Lower leg skin (tissue), 4 donors: ENCODE data around the gene SULT2B1. TPM values are rescaled to one million over a fixed set of nuclear protein-coding genes. Genes with fewer than 3 reads are reported as not detected.

Source experiments
- DNase-seq, 2 donors: peaks; one replicate each; pipeline ENCODE4 v3.0.0-alpha.2; 2019; ENCODE audit warnings: low spot score in 2 of 2
- H3K4me3 ChIP-seq: fragments of 200-600 bp; sonication (generic); 2 replicates; pipeline ENCODE4 v1.5.1; 2017; ENCODE audit warnings: mild to moderate bottlenecking, low read depth; ENCODE audit not compliant: poor library complexity, severe bottlenecking
- POLR2A ChIP-seq, 2 donors: fragments of 450-650 bp; IDR thresholded peaks; one replicate each; pipeline ENCODE4 v1.6.1; 2016 to 2017; ENCODE audit warnings: antibody characterized with exemption in 2 of 2, mild to moderate bottlenecking in 1 of 2, moderate library complexity in 1 of 2
- WGBS, 2 donors: methylation state at CpG; one replicate each; pipeline ENCODE4 v1.1.5; 2018; 5-methylcytosine and 5-hydroxymethylcytosine counted together
- intact Hi-C: fragments of 100-400 bp; cut with DNase I; formaldehyde crosslinking; loops from one replicate; pipeline ENCODE4 v1.15.0; 2023; ENCODE audit warnings: low total_unique reads
- total RNA-seq, 4 donors: library from RNA; depleted of rRNA; stranded (reverse); fragments of >200 nt; gene quantifications; one replicate each; pipeline ENCODE4 v1.1.0, GENCODE V29; 2016
- TF ChIP-seq, protein P1 (sequence below), 3 donors: fragments of 450-650 bp; IDR thresholded peaks; one replicate each; pipeline ENCODE4 v1.5.1; 2016; ENCODE audit warnings: antibody characterized with exemption in 3 of 3, mild to moderate bottlenecking in 3 of 3, moderate library complexity in 2 of 3

The SULT2B1 gene
- total RNA-seq, 4 donors from 2014 or later = 119 to 191 (median 166) TPM

DNA sequence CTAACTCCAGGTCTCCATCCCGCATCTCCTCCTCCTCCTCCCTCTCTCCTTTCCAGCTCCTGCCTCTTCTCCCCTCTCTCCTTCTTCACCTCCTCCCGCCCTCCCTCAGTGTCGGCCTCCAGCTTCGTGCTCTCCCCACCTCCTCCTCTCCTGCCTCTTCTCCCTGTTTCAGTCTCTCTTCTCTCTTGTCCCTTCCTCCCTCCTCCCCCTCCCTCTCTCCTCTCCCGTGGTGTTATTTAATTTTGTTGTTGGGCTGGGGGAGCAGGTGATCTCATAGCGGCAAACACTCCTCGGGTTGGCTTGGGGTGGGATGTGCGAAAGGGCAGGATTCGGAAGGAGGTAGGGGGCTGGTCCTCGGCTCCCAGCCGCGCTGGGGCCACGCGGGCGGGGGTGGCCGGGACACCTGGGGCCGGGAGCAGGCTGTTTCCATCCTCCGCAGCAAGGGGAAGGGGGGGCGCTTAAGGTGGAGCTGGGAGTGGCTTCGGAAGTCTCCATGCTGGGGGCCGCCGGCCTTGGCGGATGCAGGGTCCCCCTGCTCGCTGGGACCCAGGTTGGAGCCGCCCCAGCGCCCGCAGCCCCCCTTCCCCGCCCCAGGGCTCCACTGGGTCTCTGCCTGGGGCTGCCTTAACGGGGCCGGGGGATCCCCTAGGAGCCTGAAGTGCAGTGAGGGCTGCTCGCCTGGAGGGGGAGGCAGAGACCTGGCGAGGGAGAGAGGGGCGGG lies 94.2 kb downstream of the SULT2B1 start, which contains the start of gene CA11:
Gene CA11, minus strand, starts transcription at position 187 of the 721 bp plus-strand sequence. CDS start 555 bp downstream, outside the sequence.
- H3K4me3 ChIP-seq = peak within 1 kb of the TSS; percentile 33
- no peak for TF ChIP-seq POLR2A (IDR thresholded peaks at IDR 0.05)
- TF ChIP-seq, protein P1, sequence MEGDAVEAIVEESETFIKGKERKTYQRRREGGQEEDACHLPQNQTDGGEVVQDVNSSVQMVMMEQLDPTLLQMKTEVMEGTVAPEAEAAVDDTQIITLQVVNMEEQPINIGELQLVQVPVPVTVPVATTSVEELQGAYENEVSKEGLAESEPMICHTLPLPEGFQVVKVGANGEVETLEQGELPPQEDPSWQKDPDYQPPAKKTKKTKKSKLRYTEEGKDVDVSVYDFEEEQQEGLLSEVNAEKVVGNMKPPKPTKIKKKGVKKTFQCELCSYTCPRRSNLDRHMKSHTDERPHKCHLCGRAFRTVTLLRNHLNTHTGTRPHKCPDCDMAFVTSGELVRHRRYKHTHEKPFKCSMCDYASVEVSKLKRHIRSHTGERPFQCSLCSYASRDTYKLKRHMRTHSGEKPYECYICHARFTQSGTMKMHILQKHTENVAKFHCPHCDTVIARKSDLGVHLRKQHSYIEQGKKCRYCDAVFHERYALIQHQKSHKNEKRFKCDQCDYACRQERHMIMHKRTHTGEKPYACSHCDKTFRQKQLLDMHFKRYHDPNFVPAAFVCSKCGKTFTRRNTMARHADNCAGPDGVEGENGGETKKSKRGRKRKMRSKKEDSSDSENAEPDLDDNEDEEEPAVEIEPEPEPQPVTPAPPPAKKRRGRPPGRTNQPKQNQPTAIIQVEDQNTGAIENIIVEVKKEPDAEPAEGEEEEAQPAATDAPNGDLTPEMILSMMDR (IDR thresholded peaks at IDR 0.05) = peak in 1 of 3 donors; percentile 79
- intact Hi-C loops = loop anchor here (10.0 kb wide), 2 partner anchors 139 to 189 kb away; partner anchors contain the start of gene HSD17B14
- WGBS, 2 donors = 0% methylated on average over 15 to 32 of the region's 33 CpGs
- peak in 1 of 2 donors; percentile 98 for DNase-seq

DNA sequence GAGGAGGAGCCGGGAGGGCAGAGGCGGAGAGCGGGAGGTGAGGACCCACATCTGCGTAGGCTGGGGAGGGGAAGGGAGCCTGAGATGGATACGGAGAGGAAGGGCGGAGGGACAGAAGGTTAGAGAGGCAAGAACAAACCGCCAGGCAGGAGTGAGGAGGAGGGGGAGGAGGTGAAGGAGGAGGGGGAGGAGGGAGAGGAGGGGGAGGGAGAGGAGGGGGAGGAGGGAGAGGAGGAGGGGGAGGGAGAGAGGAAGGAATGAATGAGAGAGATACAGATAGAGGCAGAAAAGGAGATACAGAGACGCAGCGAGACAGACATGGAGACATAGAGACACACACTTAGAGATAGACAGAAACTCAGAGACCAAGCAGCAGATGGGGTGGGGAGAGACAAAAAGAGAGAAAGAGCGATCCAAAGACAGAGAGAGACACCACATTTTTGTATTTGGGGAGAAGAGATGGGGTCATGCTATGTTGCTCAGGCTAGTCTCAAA lies 94.8 kb downstream of the SULT2B1 start:
- no peak overlapping the region for H3K4me3 ChIP-seq
- intact Hi-C loops = loop anchor here (10.0 kb wide), 2 partner anchors 138 to 188 kb away; partner anchors contain the start of gene HSD17B14
- 12 to 13% methylated on average over 9 to 10 of the region's 10 CpGs for WGBS, 2 donors
- no peak for DNase-seq
- TF ChIP-seq, protein P1 (IDR thresholded peaks at IDR 0.05) = no peak
- no peak for TF ChIP-seq POLR2A (IDR thresholded peaks at IDR 0.05)

DNA sequence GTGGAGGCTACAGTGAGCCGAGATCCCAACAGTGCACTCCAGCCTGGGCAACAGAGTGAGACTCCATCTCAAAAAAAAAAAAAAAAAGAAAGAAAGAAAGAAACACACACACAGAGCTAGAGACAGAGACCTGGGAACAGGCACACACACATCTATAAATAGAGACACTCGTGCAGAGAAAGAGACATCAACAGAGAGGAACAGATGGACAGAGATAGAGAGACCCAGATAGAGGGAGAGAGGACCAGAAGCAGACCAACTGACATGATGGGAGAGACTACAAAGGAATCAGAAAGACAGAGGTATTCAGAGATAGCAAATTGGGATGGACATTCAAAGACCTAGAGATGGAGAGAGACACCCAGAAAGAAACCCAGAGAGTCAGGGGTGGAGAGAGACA lies 96.2 kb downstream of the SULT2B1 start:
- whole genome bisulfite sequencing, 2 donors = 66 to 69% methylated on average over 2 of the region's 2 CpGs
- intact Hi-C loops = loop anchor here (10.0 kb wide), 2 partner anchors 137 to 187 kb away; partner anchors contain the start of gene HSD17B14
- no peak overlapping the region for H3K4me3 ChIP-seq
- TF ChIP-seq POLR2A (IDR thresholded peaks at IDR 0.05) = no peak
- TF ChIP-seq, protein P1 (IDR thresholded peaks at IDR 0.05) = no peak
- no peak for DNase-seq

Other genes with a start within 250 kb of the SULT2B1 start
- 10 to 100 TPM; 11.5 to 29.3 (median 14.7) TPM for gene EMP3, start 226.6 kb upstream of the SULT2B1 start, total RNA-seq
- gene TMEM143, start 188.2 kb upstream of the SULT2B1 start, total RNA-seq = 10 to 100 TPM in 1 of 4 donors, 1 to 10 TPM in 3; 6.7 to 21.0 (median 8.7) TPM
- gene SYNGR4, start 187.8 kb upstream of the SULT2B1 start, total RNA-seq = not detected
- 10 to 100 TPM; 71.3 to 99.6 (median 80.3) TPM for gene KDELR1, start 160.6 kb upstream of the SULT2B1 start, total RNA-seq
- under 1 TPM; 0.17 to 0.47 (median 0.42) TPM for gene GRIN2D, start 158.5 kb upstream of the SULT2B1 start, total RNA-seq
- 10 to 100 TPM; 33.3 to 44.4 (median 39.3) TPM for gene GRWD1, start 106.2 kb upstream of the SULT2B1 start, total RNA-seq
- gene KCNJ14, start 96.6 kb upstream of the SULT2B1 start, total RNA-seq = 1 to 10 TPM in 3 of 4 donors, under 1 TPM in 1; 0.86 to 4.7 (median 1.4) TPM
- gene CYTH2, start 82.8 kb upstream of the SULT2B1 start, total RNA-seq = 100 to 1,000 TPM in 1 of 4 donors, 10 to 100 TPM in 3; 67.7 to 162 (median 78.2) TPM
- gene LMTK3, start 40.3 kb upstream of the SULT2B1 start, total RNA-seq = 1 to 10 TPM; 5.3 to 6.7 (median 5.8) TPM
- gene SPACA4, start 54.6 kb downstream of the SULT2B1 start, total RNA-seq = 1 to 10 TPM in 2 of 4 donors, not detected in 2; 1.7 to 2.1 TPM
- gene FAM83E, start 62.9 kb downstream of the SULT2B1 start, total RNA-seq = 1 to 10 TPM in 2 of 4 donors, under 1 TPM in 2; 0.53 to 8.2 (median 3.8) TPM
- 1,000 to 10,000 TPM; 3,252 to 5,828 (median 3,870) TPM for gene RPL18, start 67.0 kb downstream of the SULT2B1 start, total RNA-seq
- gene SPHK2, start 67.3 kb downstream of the SULT2B1 start, total RNA-seq = 1 to 10 TPM; 2.2 to 8.8 (median 6.1) TPM
- 10 to 100 TPM; 21.1 to 41.6 (median 24.8) TPM for gene DBP, start 85.2 kb downstream of the SULT2B1 start, total RNA-seq
- 10 to 100 TPM in 3 of 4 donors, 1 to 10 TPM in 1; 7.3 to 37.5 (median 10.3) TPM for gene CA11, start 94.0 kb downstream of the SULT2B1 start, total RNA-seq
- 1 to 10 TPM in 1 of 4 donors, under 1 TPM in 2, not detected in 1; 0.47 to 1.9 (median 0.58) TPM for gene NTN5, start 120.8 kb downstream of the SULT2B1 start, total RNA-seq
- gene FUT2, start 143.8 kb downstream of the SULT2B1 start, total RNA-seq = 10 to 100 TPM in 3 of 4 donors, 1 to 10 TPM in 1; 8.5 to 14.9 (median 11.5) TPM
- under 1 TPM; 0.42 to 0.74 (median 0.63) TPM for gene MAMSTR, start 167.6 kb downstream of the SULT2B1 start, total RNA-seq
- gene RASIP1, start 188.4 kb downstream of the SULT2B1 start, total RNA-seq = 10 to 100 TPM in 2 of 4 donors, 1 to 10 TPM in 2; 4.7 to 16.8 (median 11.4) TPM
- not detected for gene IZUMO1, start 194.7 kb downstream of the SULT2B1 start, total RNA-seq
- gene FUT1, start 200.5 kb downstream of the SULT2B1 start, total RNA-seq = 1 to 10 TPM; 1.7 to 4.9 (median 3.5) TPM
- not detected for gene FGF21, start 203.4 kb downstream of the SULT2B1 start, total RNA-seq